Spleen (tissue), 11 donors: ENCODE measurements around the gene ALKBH3. TPM values are rescaled to one million over a fixed set of nuclear protein-coding genes. Genes with fewer than 3 reads are reported as not detected.

Source experiments
- DNase-seq: peaks from one replicate; pipeline ENCODE4 v3.0.0-alpha.2; 2020
- H3K27ac ChIP-seq, 8 donors: fragments of 200-600 bp; sonication (generic) in 7 of 8; 1 replicate in 4 of 8; 2 replicates in 4 of 8; pipeline versions ENCODE4 v1.5.0 to v1.8.0; 2016 to 2021; ENCODE audit warnings: inconsistent platforms in 4 of 8, mild to moderate bottlenecking in 4 of 8, moderate library complexity in 1 of 8
- H3K27me3 ChIP-seq, 7 donors: fragments of 200-600 bp; sonication (generic) in 6 of 7; replicated peaks in 1 of 7; 1 replicate in 4 of 7; 2 replicates in 3 of 7; pipeline versions ENCODE4 v1.5.0 to v1.8.0; 2016 to 2021; ENCODE audit warnings: inconsistent platforms in 3 of 7, mild to moderate bottlenecking in 1 of 7
- H3K36me3 ChIP-seq, 6 donors: fragments of 200-600 bp; sonication (generic) in 5 of 6; 1 replicate in 4 of 6; 2 replicates in 2 of 6; pipeline versions ENCODE4 v1.5.0 to v1.8.0; 2016 to 2021; ENCODE audit warnings: inconsistent platforms in 2 of 6
- H3K4me1 ChIP-seq, 6 donors: fragments of 200-600 bp; sonication (generic) in 5 of 6; 1 replicate in 3 of 6; 2 replicates in 3 of 6; pipeline versions ENCODE4 v1.5.0 to v1.8.0; 2016 to 2021; ENCODE audit warnings: inconsistent platforms in 3 of 6
- H3K4me3 ChIP-seq, 8 donors: fragments of 200-600 bp; sonication (generic) in 7 of 8; 1 replicate in 4 of 8; 2 replicates in 4 of 8; pipeline versions ENCODE4 v1.5.0 to v1.8.0; 2016 to 2021; ENCODE audit warnings: inconsistent platforms in 4 of 8, mild to moderate bottlenecking in 4 of 8, moderate library complexity in 2 of 8
- H3K9me3 ChIP-seq, 8 donors: fragments of 200-600 bp; sonication (generic) in 7 of 8; 1 replicate in 4 of 8; 2 replicates in 4 of 8; pipeline versions ENCODE4 v1.5.0 to v1.8.0; 2016 to 2021; ENCODE audit warnings: inconsistent platforms in 4 of 8
- POLR2A ChIP-seq, 3 donors: fragments of 450-650 bp; IDR thresholded peaks; one replicate each; pipeline ENCODE4 v1.5.1; 2017; ENCODE audit warnings: antibody characterized with exemption in 3 of 3, mild to moderate bottlenecking in 1 of 3
- POLR2AphosphoS5 ChIP-seq, 3 donors: sonication (generic); formaldehyde crosslinking; IDR thresholded peaks; one replicate each; pipeline ENCODE4 v1.5.1; 2017; ENCODE audit warnings: antibody characterized with exemption in 3 of 3
- WGBS, 5 donors: extraction: QIAGEN DNeasy Blood & Tissue Kit in 3 of 5; methylation state at CpG; one replicate each; pipeline versions ENCODE4 v1.1.5 to v1.1.7; 2013 to 2018; 5-methylcytosine and 5-hydroxymethylcytosine counted together
- intact Hi-C: fragments of 100-400 bp; cut with DNase I; formaldehyde crosslinking; loops from one replicate; pipeline ENCODE4 v1.15.0; 2023; ENCODE audit warnings: low total_unique reads
- polyA plus RNA-seq, 3 donors: library from polyadenylated mRNA; stranded (reverse); fragments of 200-250 nt; gene quantifications; one replicate each; pipeline ENCODE4 v1.2.1, GENCODE V29; 2013
- total RNA-seq, 7 donors: library from RNA; depleted of rRNA in 3 of 7; stranded (reverse); fragments of >200 nt in 3 of 7; fragmentation: NEBNext Ultra II Directional in 4 of 7; extraction: Animal tissue kit (Norgen Biotek cat#: 25700) in 4 of 7; gene quantifications; one replicate each; pipeline versions ENCODE4 v1.1.0 to v1.2.1, GENCODE V29; 2016 to 2021
- TF ChIP-seq, protein P1 (sequence below), 11 experiments: fragments of 200-600 bp in 7 of 11; fragments of 450-650 bp in 4 of 11; sonication (generic) in 4 of 11; IDR thresholded peaks in 8 of 11; conservative IDR thresholded peaks in 3 of 11; 1 replicate in 7 of 11; 2 replicates in 4 of 11; pipeline versions ENCODE4 v1.4.0 to v1.8.0; 2016 to 2021; ENCODE audit warnings: antibody characterized with exemption in 11 of 11, inconsistent platforms in 4 of 11, mild to moderate bottlenecking in 1 of 11
- donor health status: healthy with polysubstance abuse.
- donor health status: DM: no; HTN: no; CAD: no; lungs with moderate emphysema.
- donor health status: DM: no; HTN: no; CAD: no.
- donor health status: Bipolar disorder and iron deficiency.
- donor health status: healthy.
- donor health status: DM: no; HTN: no; CAD: no.
- donor health status: DM: yes; HTN: yes; CAD: no.

ALKBH3 gene
- total and polyA plus RNA-seq, 10 donors = 21.6 to 42.2 (median 32.6) TPM

DNA sequence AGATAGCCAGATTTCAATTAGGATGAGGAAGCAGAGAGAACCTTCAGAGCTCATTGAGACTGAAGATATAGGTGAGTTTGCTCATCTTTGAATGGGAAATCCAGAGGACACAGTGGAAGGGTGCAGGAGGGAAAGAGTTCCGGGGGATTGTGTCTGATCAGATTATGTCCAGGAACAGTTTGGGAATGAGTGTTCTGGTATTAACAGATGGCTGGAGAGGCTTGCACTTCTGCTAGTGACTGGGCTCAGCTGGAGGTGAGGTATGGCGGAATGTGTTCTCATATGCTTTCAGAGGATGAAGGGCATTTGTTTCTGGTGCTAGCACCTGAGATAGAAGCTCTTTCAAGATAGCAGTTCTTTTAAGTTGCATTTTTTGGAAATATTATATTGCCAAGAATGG is 27.6 kb downstream of the ALKBH3 start:
- intact Hi-C loops = no loop called here
- Histone ChIP-seq H3K27me3 (no peaks in the 10 kb centered on the region), H3K27ac (no peak overlapping the region), H3K4me3 (no peak overlapping the region), H3K36me3 (peaks cover 0 to 100% (median 38%) of the 10 kb centered on the region in 6 donors), H3K4me1 (peaks cover 0 to 22% (median 10%) of the 10 kb centered on the region in 6 donors), H3K9me3 (no peaks in the 10 kb centered on the region)
- DNase-seq = no peak
- 95 to 100% (median 100%) methylated on average over 2 of the region's 2 CpGs for WGBS, 5 donors
- TF ChIP-seq POLR2A (IDR thresholded peaks at IDR 0.05) (no peak), POLR2AphosphoS5 (IDR thresholded peaks at IDR 0.05) (no peak)
- TF ChIP-seq, protein P1, sequence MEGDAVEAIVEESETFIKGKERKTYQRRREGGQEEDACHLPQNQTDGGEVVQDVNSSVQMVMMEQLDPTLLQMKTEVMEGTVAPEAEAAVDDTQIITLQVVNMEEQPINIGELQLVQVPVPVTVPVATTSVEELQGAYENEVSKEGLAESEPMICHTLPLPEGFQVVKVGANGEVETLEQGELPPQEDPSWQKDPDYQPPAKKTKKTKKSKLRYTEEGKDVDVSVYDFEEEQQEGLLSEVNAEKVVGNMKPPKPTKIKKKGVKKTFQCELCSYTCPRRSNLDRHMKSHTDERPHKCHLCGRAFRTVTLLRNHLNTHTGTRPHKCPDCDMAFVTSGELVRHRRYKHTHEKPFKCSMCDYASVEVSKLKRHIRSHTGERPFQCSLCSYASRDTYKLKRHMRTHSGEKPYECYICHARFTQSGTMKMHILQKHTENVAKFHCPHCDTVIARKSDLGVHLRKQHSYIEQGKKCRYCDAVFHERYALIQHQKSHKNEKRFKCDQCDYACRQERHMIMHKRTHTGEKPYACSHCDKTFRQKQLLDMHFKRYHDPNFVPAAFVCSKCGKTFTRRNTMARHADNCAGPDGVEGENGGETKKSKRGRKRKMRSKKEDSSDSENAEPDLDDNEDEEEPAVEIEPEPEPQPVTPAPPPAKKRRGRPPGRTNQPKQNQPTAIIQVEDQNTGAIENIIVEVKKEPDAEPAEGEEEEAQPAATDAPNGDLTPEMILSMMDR (IDR thresholded peaks at IDR 0.05 in 8 of 11, conservative IDR thresholded peaks at IDR 0.05 in 3 of 11) = no peak

DNA sequence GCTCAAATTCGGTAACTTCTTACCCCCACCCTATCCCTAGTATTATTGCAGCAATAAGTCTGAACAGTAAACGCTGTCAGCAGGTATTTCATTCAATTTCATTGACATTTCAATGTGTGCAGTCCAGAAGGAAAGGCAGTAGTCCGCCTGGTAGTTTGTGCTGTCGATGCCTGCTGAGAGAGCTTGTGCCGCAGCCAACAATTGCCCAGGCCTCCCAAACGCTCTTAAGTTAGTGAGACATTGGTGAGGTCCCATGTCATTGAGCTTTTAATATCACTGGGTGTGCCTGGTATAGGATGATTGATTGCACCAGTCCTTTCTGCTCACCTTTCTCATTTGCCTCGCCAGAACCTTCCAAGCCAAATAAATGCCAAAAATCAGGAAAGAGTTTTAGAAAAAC is 28.1 kb downstream of the ALKBH3 start:
- H3K4me1 ChIP-seq = peaks cover 0 to 21% (median 10%) of the 10 kb centered on the region in 6 donors
- H3K27ac ChIP-seq = no peak overlapping the region
- H3K9me3 ChIP-seq = no peaks in the 10 kb centered on the region
- WGBS, 5 donors = 89 to 96% (median 94%) methylated on average over 7 of the region's 7 CpGs
- no peak for DNase-seq
- peaks cover 0 to 100% (median 38%) of the 10 kb centered on the region in 6 donors for H3K36me3 ChIP-seq
- H3K4me3 ChIP-seq = no peak overlapping the region
- no peaks in the 10 kb centered on the region for H3K27me3 ChIP-seq
- TF ChIP-seq POLR2AphosphoS5 (IDR thresholded peaks at IDR 0.05) (no peak), POLR2A (IDR thresholded peaks at IDR 0.05) (no peak)
- TF ChIP-seq, protein P1 (IDR thresholded peaks at IDR 0.05 in 8 of 11, conservative IDR thresholded peaks at IDR 0.05 in 3 of 11) = no peak
- intact Hi-C loops = no loop called here

DNA sequence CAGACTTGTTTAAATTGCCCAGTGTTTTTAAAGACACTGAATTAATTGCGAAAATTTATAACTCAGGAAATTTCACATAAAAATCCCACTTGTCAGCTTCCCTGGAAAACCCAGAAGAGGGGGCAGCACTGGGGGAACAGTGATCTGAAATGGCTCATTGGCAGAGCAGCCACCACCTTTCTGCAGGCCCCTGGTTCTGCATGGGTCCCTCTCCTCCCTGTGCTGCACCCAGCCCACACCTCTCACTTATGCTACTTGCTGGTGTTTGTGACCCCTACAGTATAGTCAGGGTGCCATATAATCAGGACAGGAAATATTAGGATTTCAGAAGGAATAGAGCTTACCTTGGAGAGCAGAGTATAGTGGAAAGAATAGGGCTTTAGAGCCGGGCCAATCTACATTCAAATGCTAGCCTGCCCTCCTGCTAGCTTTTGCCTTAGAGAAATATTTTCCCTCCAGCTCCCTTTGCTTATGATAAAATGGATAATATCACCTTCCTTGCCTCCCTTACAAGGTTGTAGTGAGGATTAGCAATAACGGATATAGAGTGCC is 33.3 kb downstream of the ALKBH3 start:
- no peak for TF ChIP-seq POLR2AphosphoS5 (IDR thresholded peaks at IDR 0.05)
- Histone ChIP-seq H3K27me3 (no peaks in the 10 kb centered on the region), H3K36me3 (peaks cover 0 to 98% (median 47%) of the 10 kb centered on the region in 6 donors), H3K4me1 (peaks cover 0 to 6% (median 0%) of the 10 kb centered on the region in 6 donors), H3K4me3 (no peak overlapping the region), H3K9me3 (no peaks in the 10 kb centered on the region), H3K27ac (no peak overlapping the region)
- no peak for DNase-seq
- WGBS, 5 donors = 82 to 90% (median 84%) methylated on average over 3 of the region's 3 CpGs
- intact Hi-C loops = no loop called here

DNA sequence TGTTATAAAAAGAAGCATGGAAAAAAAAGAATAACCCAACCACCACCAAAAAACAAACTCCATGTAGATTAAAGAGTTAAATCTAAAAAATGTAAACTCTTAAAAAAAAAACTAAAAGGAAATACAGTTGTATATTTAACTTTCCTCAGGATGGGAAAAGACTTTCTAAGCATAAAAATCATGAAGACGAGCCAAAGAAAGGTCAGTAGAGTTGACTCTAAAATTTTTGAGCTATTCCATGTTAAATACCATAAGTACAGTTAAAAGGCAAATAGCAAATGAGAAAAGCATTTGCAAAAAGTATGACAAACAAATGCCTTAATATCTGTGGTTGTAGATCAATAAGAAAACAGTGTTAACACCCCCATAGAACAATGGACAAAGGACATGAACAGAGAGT is 33.8 kb downstream of the ALKBH3 start:
- no peak for TF ChIP-seq POLR2AphosphoS5 (IDR thresholded peaks at IDR 0.05)
- TF ChIP-seq, protein P1 (IDR thresholded peaks at IDR 0.05 in 8 of 11, conservative IDR thresholded peaks at IDR 0.05 in 3 of 11) = no peak
- TF ChIP-seq POLR2A (IDR thresholded peaks at IDR 0.05) = no peak
- WGBS, 5 donors = 54 to 82% (median 78%) methylated on average over 1 of the region's 1 CpG
- intact Hi-C loops = no loop called here
- Histone ChIP-seq H3K9me3 (no peaks in the 10 kb centered on the region), H3K27ac (no peak overlapping the region), H3K27me3 (no peaks in the 10 kb centered on the region), H3K36me3 (peaks cover 0 to 98% (median 48%) of the 10 kb centered on the region in 6 donors), H3K4me3 (no peak overlapping the region), H3K4me1 (peaks cover 0 to 6% (median 0%) of the 10 kb centered on the region in 6 donors)
- no peak for DNase-seq
